Measurements from ENCODE around the gene PLG. TPM values are rescaled to one million over a fixed set of nuclear protein-coding genes. Genes with fewer than 3 reads are reported as not detected.
"Not testable (repeated sequence)": the region's sequence is repeated elsewhere in the genome, so short reads cannot be mapped to it uniquely, and the experiment has no call there.

Gene PLG
- polyA plus RNA-seq (ENCODE audit: insufficient read length) = 2.3 TPM

GRCh38 chr6:160701918-160702680, at the start of gene PLG:
TSS of gene PLG (plus strand) at chr6:160702244. CDS start at chr6:160702305, 61 bp downstream.
- DNase-seq (ENCODE audit: low read depth) = not testable (repeated sequence)

DNA sequence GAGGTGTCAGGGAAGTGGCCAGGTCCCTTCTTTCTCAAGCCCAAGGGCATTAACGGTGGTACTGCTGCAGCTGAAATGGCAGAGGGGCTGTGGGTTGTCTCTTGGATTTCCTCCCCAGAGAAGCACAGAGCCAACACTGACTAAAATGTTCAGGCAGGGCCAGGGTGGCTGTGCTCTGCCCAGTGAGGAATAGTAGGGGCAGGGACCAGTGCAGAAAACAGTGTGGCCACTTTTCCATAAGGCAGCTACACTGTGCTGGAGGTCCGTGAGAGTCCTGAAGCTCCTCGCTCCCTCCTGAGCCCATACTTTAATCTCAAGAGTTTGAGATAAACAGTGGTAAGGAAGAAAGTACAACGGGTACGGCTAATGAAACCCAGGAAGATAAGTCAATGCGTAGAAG, 42.5 kb upstream of the PLG start:
- no peak for DNase-seq (ENCODE audit: low read depth)

DNA sequence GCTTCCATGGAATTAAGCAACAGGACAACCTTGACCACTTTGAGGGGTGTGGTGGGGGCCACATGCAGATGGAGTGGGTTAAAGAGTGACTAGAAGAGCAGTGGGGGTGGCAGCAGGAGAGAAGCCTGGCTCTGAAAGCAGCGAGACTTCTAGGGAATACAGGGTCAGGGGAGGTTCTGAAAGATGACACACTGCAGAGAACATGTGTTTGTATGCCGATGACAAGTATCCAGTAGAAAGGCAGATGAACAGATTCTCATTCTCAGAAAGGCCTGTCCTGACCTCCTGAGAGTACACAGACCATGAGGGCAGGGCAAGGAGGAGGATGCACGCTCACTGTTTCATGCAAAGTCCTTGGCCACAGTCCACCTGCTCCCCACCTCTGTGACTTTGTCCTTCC, 40.8 kb upstream of the PLG start:
- no peak for DNase-seq (ENCODE audit: low read depth)

GRCh38 chr6:160662429-160662828, 39.6 kb upstream of the PLG start:
- no peak for DNase-seq (ENCODE audit: low read depth)

DNA sequence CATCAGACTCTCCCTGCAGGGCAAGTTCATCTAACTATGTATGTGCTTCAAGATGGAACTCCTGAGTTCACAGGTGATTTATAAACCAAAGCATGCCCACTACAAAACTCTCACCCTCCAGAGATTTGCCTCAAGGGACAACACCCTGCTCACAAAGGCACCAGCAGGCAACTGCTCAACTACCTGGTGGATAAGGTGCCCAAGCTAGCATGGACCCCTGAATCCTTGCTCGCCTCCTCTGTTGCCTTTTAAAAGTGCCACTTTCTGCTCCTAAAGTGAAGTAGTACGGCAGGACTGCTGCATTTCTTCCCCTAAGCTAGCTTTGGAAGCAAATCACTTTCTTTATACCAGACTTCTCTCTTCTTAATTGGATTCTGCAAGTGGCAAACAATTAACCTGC, 39.2 kb upstream of the PLG start:
- DNase-seq (ENCODE audit: low read depth) = no peak

GRCh38 chr6:160664198-160664597, 37.8 kb upstream of the PLG start, which contains the start of gene LPA:
TSS of gene LPA (minus strand) at chr6:160664275. CDS start at chr6:160664214, 61 bp downstream.
- not testable (repeated sequence) for DNase-seq (ENCODE audit: low read depth)

DNA sequence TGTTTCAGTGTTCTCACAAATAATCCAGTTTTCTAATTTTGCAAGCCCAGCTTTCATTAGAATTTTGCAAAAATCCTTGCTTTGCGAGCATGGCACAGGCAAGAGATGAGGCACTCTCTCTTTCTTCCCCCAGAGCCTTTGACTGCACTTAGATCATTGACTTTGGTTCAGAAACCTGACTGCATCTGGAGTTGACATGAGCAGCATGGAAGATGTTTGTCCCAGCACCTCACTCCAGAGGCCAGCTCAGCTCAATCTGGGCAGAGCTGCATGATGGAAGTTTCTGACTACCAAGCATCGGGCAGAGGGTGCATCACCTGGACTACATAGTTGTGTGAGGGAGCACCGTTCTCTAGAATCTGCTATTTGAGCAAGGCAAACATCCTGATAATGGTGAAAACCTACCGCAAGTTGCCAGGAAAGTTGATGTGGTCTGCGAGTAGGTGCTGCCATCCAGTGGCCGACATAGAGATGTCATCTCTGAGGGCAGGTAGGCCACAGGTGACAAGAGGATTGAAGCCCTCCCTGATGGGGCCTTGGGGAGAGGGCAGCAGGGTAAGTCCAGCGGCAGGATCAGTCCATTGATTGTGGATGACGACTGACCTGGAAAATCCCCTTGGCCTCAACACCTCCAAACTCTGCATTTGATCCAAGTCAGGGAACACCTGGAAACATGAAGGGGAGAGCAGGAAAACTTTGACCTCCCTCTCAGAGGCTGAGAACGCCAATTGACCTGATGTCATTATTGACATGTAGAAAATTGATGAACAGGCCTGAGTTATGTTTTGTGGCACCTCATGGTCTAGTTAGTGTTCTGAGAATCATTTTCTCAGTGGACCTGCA, 34.2 kb upstream of the PLG start:
- DNase-seq (ENCODE audit: low read depth) = no peak

GRCh38 chr6:160668589-160668988, 33.5 kb upstream of the PLG start:
- DNase-seq (ENCODE audit: low read depth) = no peak

GRCh38 chr6:160676418-160676817, 25.6 kb upstream of the PLG start:
- not testable (repeated sequence) for DNase-seq (ENCODE audit: low read depth)

DNA sequence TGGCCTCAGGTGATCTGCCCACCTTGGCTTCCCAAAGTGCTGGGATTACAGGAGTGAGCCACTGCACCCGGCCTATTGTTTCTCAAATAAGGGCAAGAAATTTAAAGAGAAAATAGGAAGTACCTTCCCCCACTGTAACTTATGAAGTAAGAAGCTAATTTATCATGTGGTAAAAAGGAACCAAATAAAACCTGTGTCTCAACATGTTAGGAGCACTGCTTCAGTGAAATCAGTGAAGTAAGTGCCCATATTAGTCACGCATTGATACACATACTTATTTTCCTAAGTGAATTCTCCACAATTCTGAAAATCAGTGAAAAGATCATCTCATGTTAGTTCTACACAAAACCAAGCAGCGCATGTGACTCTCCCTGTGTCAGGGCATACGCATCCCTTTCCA, 23.8 kb upstream of the PLG start:
- no peak for DNase-seq (ENCODE audit: low read depth)

DNA sequence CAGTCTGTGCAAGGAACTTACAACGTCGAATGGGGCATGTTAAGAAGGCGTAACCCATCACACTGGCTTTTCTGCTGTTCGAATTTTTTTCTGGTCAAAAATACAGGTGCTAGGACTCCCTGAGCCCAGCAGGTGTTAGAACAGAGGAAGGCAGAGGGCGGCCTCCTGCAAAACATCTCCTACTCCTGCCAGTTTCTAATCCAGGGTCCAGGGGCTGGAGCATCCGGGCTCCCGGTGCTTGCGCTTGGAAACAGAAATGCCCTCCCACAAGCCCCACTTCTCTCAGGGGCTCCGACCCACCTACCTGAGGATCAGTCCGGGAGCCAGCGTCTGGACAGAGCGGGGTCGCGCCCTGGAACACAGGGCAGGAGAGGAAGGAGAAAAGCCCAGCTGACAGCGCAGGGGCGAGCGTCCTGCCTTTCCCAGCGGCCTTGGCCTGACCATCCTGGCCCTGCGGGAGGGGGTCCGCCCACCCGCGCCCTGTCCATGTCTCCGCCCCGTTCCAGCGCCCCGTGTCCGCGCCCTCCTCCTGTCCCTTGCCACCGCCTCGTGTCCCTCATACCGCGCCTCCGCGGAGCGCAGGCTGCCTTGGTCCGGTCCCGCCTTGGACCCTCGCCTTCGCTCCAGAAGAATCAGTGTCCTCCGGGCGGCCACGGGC, 23.2 kb upstream of the PLG start:
- no peak for DNase-seq (ENCODE audit: low read depth)

- DNase-seq (ENCODE audit: low read depth) = no peak
These were observed 22.7 kb upstream of the PLG start for GRCh38 chr6:160679402-160679769.

GRCh38 chr6:160685101-160685761, 16.8 kb upstream of the PLG start:
- DNase-seq (ENCODE audit: low read depth) = not testable (repeated sequence)

GRCh38 chr6:160685762-160686450, 16.1 kb upstream of the PLG start:
- no peak for DNase-seq (ENCODE audit: low read depth)

DNA sequence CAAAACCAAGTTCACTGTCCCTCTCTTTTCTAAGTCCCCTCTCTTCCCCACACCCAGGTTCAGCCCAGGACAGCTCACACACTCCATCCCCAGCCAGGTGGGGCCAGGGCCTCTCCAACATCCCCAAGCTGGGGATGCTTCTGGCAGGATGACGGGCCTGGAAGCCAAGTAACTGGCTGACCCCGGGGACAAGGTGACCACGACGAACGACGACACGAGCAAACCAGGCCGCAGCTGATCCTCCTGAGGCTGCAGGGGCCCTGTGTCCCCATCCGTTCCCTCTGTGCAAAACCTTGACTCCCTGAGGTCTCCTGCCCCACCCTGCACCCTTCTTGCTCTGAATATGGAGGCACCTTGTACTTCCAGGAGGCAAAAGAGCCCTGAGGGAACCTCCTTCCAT, 11.6 kb upstream of the PLG start:
- DNase-seq (ENCODE audit: low read depth) = no peak

DNA sequence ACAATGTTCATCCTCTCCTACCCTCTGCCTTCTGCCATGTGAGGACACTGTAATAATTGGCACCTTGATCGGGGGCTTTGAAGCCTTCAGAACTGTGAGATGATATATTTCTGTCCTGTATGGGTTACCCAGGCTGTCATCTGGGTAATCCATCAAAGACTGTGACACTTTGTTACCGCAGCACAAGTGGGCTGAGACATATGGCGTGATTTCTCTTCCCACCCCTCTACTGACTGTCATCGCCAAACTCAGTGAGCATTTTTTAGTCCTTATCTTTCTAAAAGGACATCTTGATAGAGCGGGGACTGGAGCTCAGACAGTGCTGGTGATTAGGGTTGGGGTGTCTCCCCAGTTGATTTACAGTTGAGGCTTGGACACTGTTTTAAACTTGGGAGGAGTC, 10.4 kb upstream of the PLG start:
- DNase-seq (ENCODE audit: low read depth) = no peak

DNA sequence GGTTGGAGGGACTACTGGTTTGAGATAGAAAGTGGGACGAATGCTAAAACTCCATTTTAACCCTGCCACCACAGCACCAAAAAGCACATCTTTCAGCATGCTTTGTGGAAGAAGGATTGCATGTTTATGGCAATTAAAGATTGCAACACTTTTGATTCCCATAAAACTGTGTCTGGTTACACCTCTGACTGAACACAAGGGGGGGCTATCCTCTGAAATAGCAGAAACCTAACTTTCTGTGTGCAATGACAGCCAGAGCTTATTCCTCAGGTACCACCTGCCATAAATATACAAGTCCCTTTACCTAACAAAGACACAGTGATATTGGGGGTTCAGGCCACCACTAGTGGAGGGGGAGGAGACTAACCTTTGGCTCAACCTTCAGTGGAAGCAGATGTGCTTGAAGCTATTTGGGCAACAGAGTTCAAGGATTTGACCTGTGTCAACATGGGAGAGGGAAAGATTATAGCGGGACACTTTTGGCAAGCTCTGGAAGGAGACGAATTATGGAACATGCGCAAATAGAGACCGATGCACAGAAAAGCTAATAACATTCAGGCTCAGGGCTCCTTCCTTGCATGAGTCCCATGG, 9.6 kb upstream of the PLG start:
- no peak for DNase-seq (ENCODE audit: low read depth)

DNA sequence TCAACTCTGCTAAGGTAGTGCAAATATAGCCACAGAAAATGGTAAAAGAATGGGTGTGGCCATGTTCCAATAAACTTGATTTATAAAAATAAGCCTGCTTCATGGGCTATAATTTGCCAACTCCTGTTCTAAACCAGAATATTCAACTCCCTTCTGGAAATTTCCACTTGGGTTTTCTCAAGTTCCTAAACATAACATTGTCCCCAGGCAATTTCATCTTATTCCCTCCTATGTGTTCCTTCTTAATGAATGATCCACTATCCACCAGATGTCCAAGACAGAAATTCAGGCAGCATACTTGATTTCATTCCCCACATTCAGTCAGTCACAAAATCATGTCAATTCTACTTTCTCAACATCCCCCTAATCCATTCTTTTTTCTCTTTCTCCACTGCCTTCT, 7.0 kb upstream of the PLG start:
- DNase-seq (ENCODE audit: low read depth) = not testable (repeated sequence)

DNA sequence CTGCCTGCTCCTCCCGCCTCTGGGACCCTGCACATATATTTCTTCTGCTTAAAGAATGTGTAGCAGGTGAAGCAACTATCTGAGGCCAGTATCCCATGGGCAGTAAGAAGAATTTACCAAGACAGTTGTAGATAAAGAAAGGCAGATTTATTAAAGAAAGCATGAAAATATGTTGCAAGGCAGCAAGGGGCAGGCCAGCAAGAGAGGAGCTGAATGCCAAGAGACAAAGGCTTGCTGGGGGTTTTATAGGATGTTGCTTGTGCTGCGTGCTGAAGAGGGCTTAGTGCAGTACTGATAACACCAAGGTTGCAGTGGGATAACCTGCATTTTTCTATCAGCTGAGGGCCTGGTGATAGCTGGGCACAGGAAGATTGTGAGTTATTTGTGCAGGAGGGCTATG, 6.4 kb upstream of the PLG start:
- not testable (repeated sequence) for DNase-seq (ENCODE audit: low read depth)

DNA sequence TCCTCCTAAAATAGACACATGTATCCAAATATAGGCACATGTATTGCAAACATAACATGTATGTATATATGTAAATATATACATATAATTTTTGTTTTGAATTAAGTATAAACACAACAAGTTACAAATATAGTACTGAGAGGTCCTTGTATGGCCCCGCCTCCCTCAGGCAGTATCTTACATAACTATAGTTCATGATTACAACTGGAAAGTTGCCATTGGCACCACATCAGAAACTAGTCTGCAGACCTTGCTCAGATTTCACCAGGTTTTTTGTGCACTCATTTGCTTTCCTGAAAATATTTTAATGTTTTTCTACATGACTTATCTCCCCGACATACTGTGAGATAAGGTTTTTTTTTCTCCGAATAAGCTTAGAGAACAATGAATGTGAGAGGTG, 5.2 kb upstream of the PLG start:
- not testable (repeated sequence) for DNase-seq (ENCODE audit: low read depth)

DNA sequence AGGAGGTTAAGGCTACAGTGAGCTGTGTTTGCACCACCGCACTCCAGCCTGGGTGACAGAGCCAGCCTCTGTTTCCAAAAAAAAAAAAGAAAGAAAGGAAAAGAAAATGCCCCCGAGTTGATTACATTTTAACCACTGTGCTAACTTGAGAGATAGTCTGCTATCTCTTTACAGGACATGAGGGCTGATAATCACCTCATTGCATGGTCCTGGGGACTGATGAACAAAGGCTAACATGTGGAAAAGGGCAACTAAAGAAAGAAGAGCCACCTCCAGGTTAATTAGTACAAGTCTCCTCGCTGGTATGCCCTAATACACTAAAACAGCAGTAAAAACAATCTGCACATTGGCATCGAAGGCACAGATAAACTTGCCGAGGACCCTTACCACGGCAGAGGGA, 4.2 kb upstream of the PLG start:
- DNase-seq (ENCODE audit: low read depth) = no peak
